H1 (cell line): ENCODE measurements around the gene EVX2. TPM values are rescaled to one million over a fixed set of nuclear protein-coding genes. Genes with fewer than 3 reads are reported as not detected.
A peak's percentile ranks its signal among the peaks of the same experiment; 100 is the strongest.

Experiments used
- ATF2 ChIP-seq: IDR thresholded peaks from 2 replicates; pipeline ENCODE4 v1.6.1; 2012; ENCODE audit warnings: low read length, inconsistent platforms
- CEBPB ChIP-seq: IDR thresholded peaks from 2 replicates; pipeline ENCODE4 v1.6.1; 2012; ENCODE audit warnings: low read depth, low read length
- E2F6 ChIP-seq: IDR thresholded peaks from 2 replicates; pipeline ENCODE4 v1.6.1; 2012; ENCODE audit warnings: inconsistent platforms
- KDM1A ChIP-seq: fragments of 200-600, 300-600 bp; sonication (generic); IDR thresholded peaks from 2 replicates; pipeline ENCODE4 v1.7.1; 2016; ENCODE audit warnings: mild to moderate bottlenecking, low read length, borderline replicate concordance
- KDM4A ChIP-seq: IDR thresholded peaks from one replicate; pipeline ENCODE4 v1.7.1; 2012; ENCODE audit warnings: low read depth, mild to moderate bottlenecking, moderate library complexity, low read length, inconsistent platforms; ENCODE audit not compliant: severe bottlenecking
- KDM5A ChIP-seq: fragments of 200-600 bp; IDR thresholded peaks from 2 replicates; pipeline ENCODE4 v1.7.1; 2012; ENCODE audit warnings: mild to moderate bottlenecking, low read length, inconsistent platforms, mixed read lengths
- PHF8 ChIP-seq: fragments of 200-600 bp; sonication (generic); conservative IDR thresholded peaks from 2 replicates; pipeline ENCODE4 v1.7.1; 2012; ENCODE audit warnings: low read depth, mild to moderate bottlenecking, inconsistent platforms, low read length, moderate library complexity
- SP2 ChIP-seq: IDR thresholded peaks from 2 replicates; pipeline ENCODE4 v1.6.1; 2012; ENCODE audit warnings: mild to moderate bottlenecking, low read length, inconsistent platforms
- SRF ChIP-seq: IDR thresholded peaks from 2 replicates; pipeline ENCODE4 v1.6.1; 2011; ENCODE audit warnings: mild to moderate bottlenecking, low read depth, low read length, moderate library complexity
- TAF7 ChIP-seq: optimal IDR thresholded peaks from 2 replicates; pipeline ENCODE3; 2011; ENCODE audit warnings: low read depth, mild to moderate bottlenecking, inconsistent platforms, low read length, moderate library complexity, borderline replicate concordance
- TEAD4 ChIP-seq: IDR thresholded peaks from 2 replicates; pipeline ENCODE4 v1.6.1; 2012; ENCODE audit warnings: low read depth, low read length, inconsistent platforms, mixed read lengths
- USF2 ChIP-seq: IDR thresholded peaks from 2 replicates; pipeline ENCODE4 v1.6.1; 2011; ENCODE audit warnings: low read length, improper control_type of control experiment
- polyA plus RNA-seq, 7 experiments: library from polyadenylated mRNA; depleted of rRNA in 3 of 7; stranded (reverse) in 5 of 7; unstranded in 2 of 7; fragments of >200 nt in 5 of 7; fragments of 200-250 nt in 2 of 7; gene quantifications; 1 replicate in 5 of 7; 2 replicates in 1 of 7; 4 replicates in 1 of 7; pipeline versions ENCODE4 v1.2.1 to v1.2.3, GENCODE V29; 2011 to 2013; ENCODE audit warnings: missing spikeins in 2 of 7, mixed read lengths in 2 of 7
- total RNA-seq: library from RNA; stranded (reverse); fragmentation: NEBNext Ultra II Directional; extraction: Animal tissue kit (Norgen Biotek cat#: 25700); gene quantifications from 2 replicates; pipeline ENCODE4 v1.2.1, GENCODE V29; 2021

Gene EVX2
- total and polyA plus RNA-seq, 2 of the 8 experiments (the other 6 are each of a cell fraction or from before 2014, with no cell fraction given), result not detected

GRCh38 chr2:176092270-176093144 lies 8.7 kb upstream of the EVX2 start, which contains the start of gene HOXD13 (continued):
- TF ChIP-seq KDM5A, result no peak
- no peak for TF ChIP-seq CEBPB
- TF ChIP-seq SP2, result no peak
- TF ChIP-seq ATF2, result no peak
- TF ChIP-seq E2F6, result peak; percentile 35; the same call in 1 of the 2 replicates
- no peak for TF ChIP-seq TEAD4
- TF ChIP-seq USF2, result peak; percentile 64; the same call in 1 of the 2 replicates
- TF ChIP-seq TAF7, result no peak
- TF ChIP-seq KDM1A, result no peak
- TF ChIP-seq PHF8, result no peak
- peak; percentile 76 for TF ChIP-seq KDM4A
- no peak for TF ChIP-seq SRF
